Endothelial cell of umbilical vein (primary cell): ENCODE results near the gene WNT7B. TPM values are rescaled to one million over a fixed set of nuclear protein-coding genes. Genes with fewer than 3 reads are reported as not detected.

Experiments
- BruUV-seq: library from RNA; stranded (reverse); fragments of 400-500 nt; replicated peaks from 2 replicates; lab custom pipeline; 2021; lab: Mats Ljungman, UMichigan
- CTCF ChIA-PET: fragments of 300-600, 350-600 bp; sonication (Branson Sonifier 250); formaldehyde crosslinking; loops from one replicate; lab custom pipeline; 2021; ENCODE audit warnings: antibody characterized with exemption, inconsistent platforms; lab: Charles Lee
- POLR2A ChIA-PET: fragments of 300-600, 350-600 bp; sonication (Branson Sonifier 250); formaldehyde crosslinking; loops from one replicate; lab custom pipeline; 2021; ENCODE audit warnings: antibody characterized with exemption, inconsistent platforms; lab: Charles Lee
- DNase-seq: peaks from one replicate; pipeline ENCODE4 v3.0.0-alpha.2; 2011; ENCODE audit warnings: low read depth, low spot score
- FAIRE-seq: peaks from 2 replicates; lab custom pipeline; 2011; peaks lifted over from hg19 to GRCh38; lab: Jason Lieb, UNC
- H2AFZ ChIP-seq: 2 replicates; pipeline ENCODE4 v1.6.0; 2012; ENCODE audit warnings: low read depth, low read length, control low read depth, inconsistent platforms
- H3K27ac ChIP-seq: 2 replicates; pipeline ENCODE4 v1.5.1; 2011; ENCODE audit warnings: low read depth, mild to moderate bottlenecking, control low read depth, low read length, moderate library complexity; ENCODE audit not compliant: insufficient read depth
- H3K27me3 ChIP-seq, 2 experiments: 2 replicates each; pipeline versions ENCODE4 v1.6.0 to v1.6.1; 2011; ENCODE audit warnings: low read length in 2 of 2, mixed read lengths in 1 of 2; ENCODE audit not compliant: control insufficient read depth in 2 of 2, insufficient read depth in 2 of 2
- H3K36me3 ChIP-seq, 2 experiments: 2 replicates in 1 of 2; 3 replicates in 1 of 2; pipeline ENCODE4 v1.5.1; 2011; ENCODE audit warnings: low read length in 2 of 2, mild to moderate bottlenecking in 1 of 2, moderate library complexity in 1 of 2; ENCODE audit not compliant: control insufficient read depth in 2 of 2, insufficient read depth in 2 of 2; ENCODE audit errors: extremely low read depth in 1 of 2
- H3K4me1 ChIP-seq: 3 replicates; pipeline ENCODE4 v1.5.1; 2011; ENCODE audit warnings: mild to moderate bottlenecking, low read length; ENCODE audit not compliant: control insufficient read depth, insufficient read depth; ENCODE audit errors: extremely low read depth
- H3K4me2 ChIP-seq: 2 replicates; pipeline ENCODE4 v1.6.1; 2011; ENCODE audit warnings: low read length, control low read depth, mixed read lengths; ENCODE audit not compliant: insufficient read depth
- H3K4me3 ChIP-seq, 3 experiments: fragments of 200-600 bp in 1 of 3; sonication (generic), shearing (Covaris generic) in 1 of 3; replicated peaks in 1 of 3; 2 replicates each; pipeline ENCODE4 v1.5.1; 2011 to 2016; ENCODE audit warnings: control low read depth in 3 of 3, low read length in 3 of 3, mild to moderate bottlenecking in 2 of 3, inconsistent platforms in 1 of 3, low read depth in 1 of 3, moderate library complexity in 1 of 3; ENCODE audit not compliant: insufficient read depth in 1 of 3
- H3K79me2 ChIP-seq: 2 replicates; pipeline ENCODE4 v1.6.0; 2012; ENCODE audit warnings: low read length, inconsistent platforms; ENCODE audit not compliant: control insufficient read depth, insufficient read depth
- H3K9ac ChIP-seq: replicated peaks from 2 replicates; pipeline ENCODE3; 2011; ENCODE audit warnings: low read length, control low read depth; ENCODE audit not compliant: insufficient read depth; ENCODE audit errors: extremely low read depth
- H3K9me1 ChIP-seq: replicated peaks from 3 replicates; pipeline ENCODE4 v1.6.0; 2011; ENCODE audit warnings: mild to moderate bottlenecking, low read length; ENCODE audit not compliant: control insufficient read depth, insufficient read depth; ENCODE audit errors: extremely low read depth
- H3K9me3 ChIP-seq: replicated peaks from 2 replicates; pipeline ENCODE4 v1.5.1; 2012; ENCODE audit warnings: low read length, inconsistent platforms; ENCODE audit not compliant: control insufficient read depth, insufficient read depth
- H4K20me1 ChIP-seq: replicated peaks from 2 replicates; pipeline ENCODE3; 2011; ENCODE audit warnings: mild to moderate bottlenecking, low read length; ENCODE audit not compliant: control insufficient read depth, insufficient read depth; ENCODE audit errors: extremely low read depth
- CTCF ChIP-seq, 2 donors: IDR thresholded peaks; 1 replicate in 1 of 2; 2 replicates in 1 of 2; pipeline ENCODE4 v1.5.1; 2011; ENCODE audit warnings: low read length in 2 of 2, mild to moderate bottlenecking in 2 of 2, moderate library complexity in 2 of 2, control low read depth in 1 of 2, inconsistent platforms in 1 of 2, low read depth in 1 of 2; ENCODE audit not compliant: insufficient read depth in 1 of 2; ENCODE audit errors: extremely low read depth in 1 of 2
- EZH2 ChIP-seq: IDR thresholded peaks from 2 replicates; pipeline ENCODE4 v1.6.1; 2012; ENCODE audit warnings: borderline replicate concordance, low read depth, mild to moderate bottlenecking, moderate library complexity, low read length, inconsistent platforms; ENCODE audit not compliant: severe bottlenecking
- FOS ChIP-seq: IDR thresholded peaks from 2 replicates; pipeline ENCODE4 v1.6.1; 2011; ENCODE audit warnings: mild to moderate bottlenecking, low read length, moderate library complexity, borderline replicate concordance; ENCODE audit not compliant: insufficient read depth
- GATA2 ChIP-seq: IDR thresholded peaks from 2 replicates; pipeline ENCODE4 v1.7.0; 2011; ENCODE audit warnings: low read depth, mild to moderate bottlenecking, moderate library complexity, mixed read lengths, low read length; ENCODE audit not compliant: insufficient read length, insufficient read depth
- JUN ChIP-seq: IDR thresholded peaks from 2 replicates; pipeline ENCODE4 v1.6.1; 2011; ENCODE audit warnings: borderline replicate concordance, low read depth; ENCODE audit not compliant: insufficient read length, insufficient read depth
- MAX ChIP-seq: IDR thresholded peaks from 2 replicates; pipeline ENCODE4 v1.6.1; 2011; ENCODE audit not compliant: insufficient read depth, insufficient read length
- MYC ChIP-seq: IDR thresholded peaks from one replicate; pipeline ENCODE4 v1.6.1; 2011; ENCODE audit warnings: mild to moderate bottlenecking, low read depth, low read length
- POLR2A ChIP-seq: IDR thresholded peaks from 2 replicates; pipeline ENCODE4 v1.6.1; 2012; ENCODE audit warnings: low read depth, mild to moderate bottlenecking, control low read depth, low read length
- POLR2AphosphoS5 ChIP-seq: IDR thresholded peaks from 2 replicates; pipeline ENCODE4 v1.6.1; 2012; ENCODE audit warnings: low read depth, mild to moderate bottlenecking, control low read depth, low read length, moderate library complexity; ENCODE audit not compliant: insufficient read depth
- dilution Hi-C: fragments of 300-500 bp; cut with MboI; formaldehyde crosslinking; loops from one replicate; pipeline ENCODE4 v1.15.0; 2019; ENCODE audit warnings: low sequenced_read_pairs; ENCODE audit not compliant: extremely low pct_ligation_motif_present
- intact Hi-C: fragments of 100-400 bp; cut with micrococcal nuclease; formaldehyde crosslinking; loops from one replicate; pipeline ENCODE4 v1.10.0; 2022
- polyA plus RNA-seq, 4 experiments: library from polyadenylated mRNA; depleted of rRNA in 3 of 4; stranded (reverse) in 3 of 4; unstranded in 1 of 4; fragments of >200 nt; gene quantifications; 2 replicates each; pipeline versions ENCODE4 v1.2.1 to v1.2.3, GENCODE V29; 2011 to 2012; ENCODE audit warnings: missing spikeins in 1 of 4
- total RNA-seq: library from RNA; stranded (reverse); gene quantifications from 2 replicates; pipeline ENCODE4 v1.2.3, GENCODE V29; 2021

Gene WNT7B
- total and polyA plus RNA-seq, 2 donors (not counting 3 experiments of a cell fraction or from before 2014, with no cell fraction given), result not detected

- intact Hi-C loops (no loop called here), dilution Hi-C loops (no loop called here)
- ChIA-PET POLR2A (no interaction called here), CTCF (no interaction called here)
- Histone ChIP-seq H3K9me1 (no peaks in the 10 kb centered on the region), H3K79me2 (no peaks in the 10 kb centered on the region), H3K36me3 (no peaks in the 10 kb centered on the region), H3K27me3 (peaks cover 0 to 3% of the 10 kb centered on the region in 2 experiments), H3K9me3 (no peaks in the 10 kb centered on the region), H4K20me1 (no peaks in the 10 kb centered on the region), H2AFZ (no peak overlapping the region), H3K4me2 (no peak overlapping the region), H3K4me3 (no peak overlapping the region), H3K4me1 (no peaks in the 10 kb centered on the region), H3K27ac (no peak overlapping the region), H3K9ac (no peak overlapping the region)
- BruUV-seq, result no TSS peak
- TF ChIP-seq FOS, result no peak
- no peak for TF ChIP-seq POLR2AphosphoS5
- TF ChIP-seq MAX, result no peak
- no peak for TF ChIP-seq MYC
- TF ChIP-seq GATA2, result no peak
- TF ChIP-seq JUN, result no peak
- no peak for TF ChIP-seq POLR2A
- no peak for TF ChIP-seq CTCF (IDR thresholded peaks at IDR 0.05; ENCODE audit: extremely low read depth in 1 of 2, insufficient read depth in 1 of 2, low read depth in 1 of 2, low read length in 2 of 2)
- no peak for TF ChIP-seq EZH2
- FAIRE-seq (no peak), DNase-seq (no peak)
Measured at GRCh38 chr22:45889093-45889538, 87.8 kb downstream of the WNT7B start.
